DMS 273 treated with DMSO at 0.1 percent for 48 hours (cell line): ENCODE data around the gene PCDHA1.

ENCODE experiments used
- DNase-seq: peaks from one replicate; lab custom pipeline; 2025; lab: John Stamatoyannopoulos, UW

The PCDHA1 gene

DNA sequence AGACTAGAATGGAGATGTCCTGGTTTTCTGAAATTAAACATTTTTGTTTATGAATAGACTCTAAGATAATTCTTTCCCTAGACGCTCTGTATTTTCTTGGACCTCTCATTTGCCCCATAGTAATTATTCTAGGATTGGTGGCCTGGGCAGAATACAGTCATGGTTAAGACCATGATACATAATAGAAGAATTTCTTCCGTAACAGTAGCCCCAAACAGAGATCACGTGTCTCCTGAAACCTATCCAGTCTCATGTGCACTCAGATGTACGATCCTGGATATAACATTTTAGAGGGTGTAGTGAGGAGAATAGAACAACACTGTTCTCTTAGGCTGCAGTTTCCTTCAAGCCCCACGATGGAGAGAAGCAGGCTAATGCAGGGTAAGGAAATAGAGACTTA is 202.7 kb downstream of the PCDHA1 start:
- DNase-seq, result no peak

DNA sequence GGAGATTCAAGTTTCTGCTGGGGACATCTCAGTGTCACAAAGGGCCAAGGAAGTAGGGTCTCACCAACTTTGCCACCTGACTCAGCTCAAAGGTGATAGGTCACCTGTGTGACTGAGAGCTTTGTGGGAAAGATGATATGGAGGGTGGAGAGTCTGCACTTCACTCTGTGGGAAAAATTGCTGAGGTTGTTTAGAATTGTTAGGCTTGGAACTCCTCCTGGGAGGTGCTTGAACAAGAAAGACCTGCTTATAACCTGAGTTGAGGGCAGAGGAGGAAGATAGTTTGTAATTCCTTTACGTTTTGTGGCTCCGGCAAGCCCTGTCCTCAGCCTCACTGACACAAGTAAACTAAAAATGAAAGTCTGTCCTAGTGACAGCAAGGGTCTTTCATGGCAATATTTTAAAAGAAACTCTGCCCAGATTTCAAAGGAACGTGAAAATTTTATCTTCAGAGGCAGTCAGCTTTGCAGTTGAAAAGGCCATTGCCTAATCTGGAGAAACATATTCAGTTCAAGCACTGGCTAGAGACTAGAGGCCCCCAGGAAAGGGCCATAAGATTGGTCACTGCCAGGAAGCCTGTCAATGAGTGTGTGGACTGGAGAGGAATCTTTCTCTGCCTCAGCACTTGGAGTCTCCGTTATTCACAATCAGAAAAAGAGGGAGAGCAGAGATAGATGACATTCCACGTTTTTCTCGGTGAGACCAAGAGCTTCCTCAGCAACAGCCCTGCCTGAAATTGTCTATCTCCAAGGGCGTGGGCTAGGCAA is 203.5 kb downstream of the PCDHA1 start:
- no peak for DNase-seq

DNA sequence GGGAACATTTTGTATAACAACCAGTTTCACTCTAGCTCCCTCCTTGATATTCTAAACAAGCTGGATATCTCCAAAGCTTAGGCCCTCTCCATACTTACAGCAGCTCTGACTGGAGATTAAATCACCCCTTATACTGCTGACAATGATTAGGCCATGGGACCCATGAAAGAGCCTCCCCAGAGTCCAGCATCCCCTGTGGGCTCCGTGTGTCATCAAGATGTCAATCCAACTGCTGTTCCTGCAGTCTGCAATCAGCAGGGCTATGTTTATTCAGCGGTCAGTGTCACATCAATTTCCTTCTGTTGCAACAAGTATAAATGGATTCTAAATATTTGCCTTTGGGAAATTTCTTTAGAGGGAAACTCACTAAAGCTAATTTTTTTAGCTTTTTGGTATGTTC is 206.9 kb downstream of the PCDHA1 start:
- no peak for DNase-seq

DNA sequence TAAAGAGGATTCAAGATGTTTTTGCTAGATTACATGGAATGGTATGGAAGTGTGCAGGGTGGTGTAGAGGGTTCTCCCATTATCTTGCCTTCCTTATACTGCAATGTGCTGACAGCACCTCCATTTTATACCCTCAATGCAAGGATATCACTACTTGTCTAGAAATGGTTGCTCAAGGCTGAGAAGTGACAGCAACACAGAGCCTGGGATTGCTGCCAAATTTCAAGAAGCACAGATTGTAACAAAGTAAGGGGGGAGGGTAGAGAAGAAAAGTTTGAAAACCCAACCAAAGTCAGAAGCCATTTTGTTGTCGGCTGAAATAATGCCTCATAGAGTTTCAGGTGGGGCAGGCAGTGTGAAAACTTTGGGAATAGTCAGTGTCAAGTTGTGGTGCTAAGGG is 210.1 kb downstream of the PCDHA1 start:
- DNase-seq, result peak; percentile 71

DNA sequence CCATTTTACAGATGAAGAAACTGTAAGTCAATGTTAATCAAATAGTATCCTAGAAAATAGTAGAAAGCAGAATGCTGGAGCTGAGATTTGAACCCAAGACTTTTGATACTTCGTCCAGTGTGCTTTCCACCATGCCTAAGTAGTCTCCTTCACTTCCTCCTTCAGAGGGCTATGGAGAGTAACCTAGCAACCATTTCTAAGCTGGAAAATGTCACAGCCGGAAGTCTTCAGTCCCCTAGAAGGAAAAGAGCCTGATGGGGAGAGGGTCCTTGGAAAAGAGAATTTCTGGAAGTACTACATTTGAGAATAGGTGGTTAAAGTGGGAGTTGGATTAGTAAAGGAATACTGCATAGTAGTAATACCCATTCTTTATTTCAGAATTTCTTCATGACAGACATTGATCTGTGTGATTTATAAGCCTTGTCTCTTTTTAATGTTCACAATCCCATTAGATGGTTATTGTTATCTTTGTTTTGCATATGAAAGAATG is 213.0 kb downstream of the PCDHA1 start:
- no peak for DNase-seq

DNA sequence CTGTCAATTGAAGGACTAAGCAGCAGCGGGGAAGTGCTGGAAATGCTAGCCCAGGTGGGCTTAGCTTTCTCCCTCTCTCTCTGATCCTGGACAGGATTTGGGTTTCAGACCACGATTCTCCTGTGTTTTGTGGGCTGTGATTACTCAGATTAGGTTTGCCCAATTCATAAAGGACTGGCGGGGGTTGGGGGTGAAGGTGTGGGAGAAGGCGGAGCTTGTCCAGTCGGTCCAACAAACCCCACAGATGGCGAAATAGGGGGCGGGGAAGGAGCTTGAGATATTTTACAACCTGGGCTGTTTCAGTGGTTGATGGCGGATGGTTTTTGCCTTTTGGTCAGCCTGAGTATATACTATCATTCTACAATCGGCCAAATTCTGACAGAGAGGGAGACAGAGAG is 215.5 kb downstream of the PCDHA1 start:
- no peak for DNase-seq

DNA sequence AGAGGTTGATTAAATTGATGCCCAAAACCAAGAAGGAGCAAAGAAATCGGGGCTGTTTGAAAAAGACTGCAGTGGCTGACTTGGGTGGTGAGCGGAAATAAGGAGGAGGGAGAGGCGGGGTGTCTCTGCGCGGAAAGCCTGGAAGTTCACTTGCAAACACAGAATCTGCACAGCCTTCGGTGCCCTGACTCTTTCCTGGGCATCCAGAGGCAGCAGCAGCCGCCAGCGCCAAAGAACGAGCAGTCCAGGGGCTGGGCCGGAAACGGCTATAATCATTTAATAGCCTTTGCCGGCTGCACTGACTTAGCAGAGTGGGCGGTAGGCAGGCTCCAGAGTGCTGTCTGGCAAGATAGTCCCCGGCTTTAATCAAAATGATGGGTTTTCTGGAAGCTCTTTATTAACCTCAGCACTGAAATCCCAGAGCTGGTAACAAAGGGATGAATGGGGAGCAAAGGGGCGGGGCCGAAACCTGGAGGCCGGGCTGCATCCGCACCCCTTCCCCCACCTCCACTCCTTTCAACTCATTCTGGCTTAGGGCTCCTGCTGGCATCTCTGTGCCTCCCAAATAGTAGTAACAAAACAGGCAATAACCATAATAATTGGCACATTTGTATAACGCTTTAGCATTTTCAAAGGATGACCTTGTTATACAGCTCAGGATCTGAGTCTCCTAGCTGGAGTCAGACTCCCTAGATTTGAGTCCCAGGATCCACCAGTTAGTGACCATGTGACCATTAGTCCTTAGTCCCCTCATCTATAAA is 216.1 kb downstream of the PCDHA1 start:
- no peak for DNase-seq

DNA sequence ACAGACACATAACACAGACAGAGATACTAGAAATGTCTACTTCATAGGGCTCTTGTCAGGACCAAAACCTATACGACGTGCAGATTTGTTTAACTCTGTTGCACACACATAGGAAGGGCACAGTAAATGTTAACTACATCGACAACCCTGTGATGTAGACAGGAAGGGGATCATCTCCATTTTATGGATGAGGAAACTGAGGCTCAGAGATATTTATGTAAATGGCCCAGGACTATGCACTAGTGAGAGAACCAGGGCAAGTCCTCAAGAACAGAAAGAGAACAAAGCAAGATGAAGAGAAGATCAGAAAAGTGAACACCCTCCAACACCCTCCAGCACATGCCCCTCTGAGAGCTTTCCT is 216.6 kb downstream of the PCDHA1 start:
- no peak for DNase-seq

DNA sequence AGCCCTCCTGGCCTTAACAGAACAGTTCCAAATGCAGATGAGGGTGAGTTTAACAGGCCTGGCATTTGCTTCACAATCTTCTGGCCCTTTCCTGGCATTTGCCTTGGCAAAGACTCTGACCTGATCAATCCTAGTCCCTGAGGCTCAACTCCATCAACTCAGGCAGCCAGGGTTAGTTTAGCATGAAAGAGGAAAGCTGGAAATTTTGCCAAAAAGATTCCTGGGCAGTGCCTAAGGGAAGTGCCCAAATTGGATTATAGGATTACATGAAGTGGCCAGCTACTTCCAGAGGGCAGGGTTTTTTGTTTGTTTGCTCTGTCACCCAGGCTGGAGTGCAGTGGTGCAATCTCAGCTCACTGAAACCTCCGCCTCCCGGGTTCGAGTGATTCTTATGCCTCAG is 217.1 kb downstream of the PCDHA1 start:
- no peak for DNase-seq

DNA sequence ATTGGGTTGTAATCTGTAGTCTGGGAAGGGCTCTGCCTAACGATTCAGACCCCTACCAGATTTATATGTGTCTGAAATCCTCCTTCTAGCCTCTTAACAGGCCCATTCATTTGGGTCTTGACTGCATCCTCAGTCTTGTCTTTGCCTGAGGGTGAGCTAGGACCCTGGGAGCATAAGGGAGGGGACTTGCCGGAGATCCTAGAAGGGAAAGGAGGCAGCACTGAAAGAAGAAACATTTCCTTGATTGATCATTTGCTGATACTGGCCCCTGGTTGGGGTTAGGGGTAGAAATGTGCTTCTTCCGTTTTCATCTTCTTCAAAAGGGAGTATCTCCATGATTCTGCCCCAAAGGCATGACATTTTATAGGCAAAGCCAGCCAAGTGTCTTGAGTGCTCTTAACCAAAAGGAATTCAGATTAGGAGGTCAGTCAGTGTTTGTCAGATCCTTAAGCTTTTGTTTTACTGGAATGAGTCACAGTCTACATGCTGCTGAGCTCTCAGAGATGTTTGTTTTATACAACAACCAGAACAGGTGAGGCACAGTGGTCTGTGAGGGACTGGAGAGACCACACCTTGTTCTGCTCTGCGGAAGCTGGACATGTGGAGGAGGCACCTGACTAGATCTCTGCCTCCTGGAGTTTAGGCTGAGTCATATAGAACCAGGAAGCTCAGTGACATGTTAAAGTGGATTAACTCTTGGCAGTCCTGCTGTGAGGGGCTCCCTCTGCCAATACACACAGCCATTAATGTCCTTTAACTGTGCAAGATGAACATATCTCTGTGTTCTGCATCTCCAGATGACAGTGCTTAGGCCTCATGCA is 218.1 kb downstream of the PCDHA1 start:
- DNase-seq, result no peak

DNA sequence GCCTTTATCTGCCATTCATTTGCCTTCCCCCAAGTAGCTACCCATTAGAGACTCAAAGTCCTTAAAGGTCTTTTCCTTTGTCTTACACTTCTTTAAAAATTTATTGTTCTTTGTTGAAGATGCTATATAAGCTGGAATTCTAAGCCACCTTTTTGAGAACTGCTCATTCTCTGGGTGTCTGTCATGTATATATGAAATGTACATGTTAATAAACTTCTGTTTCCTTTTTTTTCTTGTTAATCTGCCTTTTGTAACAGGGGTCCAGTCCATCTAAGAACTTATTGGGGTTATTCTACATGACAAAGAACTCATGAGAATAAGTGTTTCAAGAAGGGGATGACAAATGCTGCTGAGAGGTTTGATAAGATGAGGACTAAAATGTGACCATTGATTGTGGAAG is 221.9 kb downstream of the PCDHA1 start:
- no peak for DNase-seq

DNA sequence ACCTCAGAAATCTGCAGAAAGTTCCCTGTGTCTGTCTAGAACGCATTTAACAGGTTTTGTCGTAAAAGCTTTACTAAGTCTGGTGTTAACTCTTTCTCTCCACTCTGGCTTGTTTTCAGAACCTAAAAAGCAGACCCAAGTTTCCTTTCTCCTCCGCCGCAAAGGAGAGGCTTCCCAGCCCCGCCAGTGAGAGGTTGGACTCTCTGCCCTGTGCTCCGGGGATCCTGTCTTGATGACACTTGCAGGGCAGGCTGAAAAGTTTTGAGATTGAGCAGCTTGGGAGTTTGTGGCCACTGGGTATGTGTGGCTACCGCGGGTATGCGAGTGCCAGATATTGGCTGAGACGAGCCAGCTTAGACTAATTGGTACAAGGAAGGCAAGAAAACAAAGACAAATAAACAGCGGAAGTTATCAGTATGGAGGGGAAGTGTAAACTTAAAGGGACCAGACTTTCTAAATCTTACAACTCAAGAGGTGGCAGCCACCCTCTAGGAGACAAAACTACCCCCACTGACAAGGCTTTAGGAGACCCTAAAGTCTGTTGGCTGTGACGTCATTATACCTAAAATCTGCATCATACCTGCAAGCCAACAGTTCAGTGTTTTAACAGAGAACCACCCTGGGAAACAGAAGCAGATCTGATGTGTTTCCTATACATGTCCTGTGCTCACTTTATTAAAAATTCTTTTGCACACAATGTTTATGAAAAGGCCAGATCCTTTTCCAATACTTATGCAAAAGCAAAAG is 224.3 kb downstream of the PCDHA1 start:
- no peak for DNase-seq

DNA sequence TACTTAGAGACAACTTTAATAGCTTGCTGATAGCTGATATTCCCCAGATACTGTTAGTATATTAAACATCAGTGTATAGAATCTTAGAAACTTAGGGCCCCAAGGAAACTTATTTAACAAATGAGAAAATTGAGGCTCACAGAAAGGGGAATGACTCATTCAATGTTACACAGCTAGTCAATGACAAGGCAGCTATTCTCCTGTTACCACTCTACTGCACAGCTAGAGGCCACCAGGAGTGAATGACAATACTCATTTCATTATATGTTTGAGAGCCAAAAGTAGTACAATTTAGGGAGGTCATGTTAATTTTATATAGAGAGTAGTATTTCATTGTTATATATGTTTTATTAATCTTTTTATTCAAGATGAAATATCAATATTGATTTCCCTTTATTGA is 232.0 kb downstream of the PCDHA1 start:
- DNase-seq, result no peak

DNA sequence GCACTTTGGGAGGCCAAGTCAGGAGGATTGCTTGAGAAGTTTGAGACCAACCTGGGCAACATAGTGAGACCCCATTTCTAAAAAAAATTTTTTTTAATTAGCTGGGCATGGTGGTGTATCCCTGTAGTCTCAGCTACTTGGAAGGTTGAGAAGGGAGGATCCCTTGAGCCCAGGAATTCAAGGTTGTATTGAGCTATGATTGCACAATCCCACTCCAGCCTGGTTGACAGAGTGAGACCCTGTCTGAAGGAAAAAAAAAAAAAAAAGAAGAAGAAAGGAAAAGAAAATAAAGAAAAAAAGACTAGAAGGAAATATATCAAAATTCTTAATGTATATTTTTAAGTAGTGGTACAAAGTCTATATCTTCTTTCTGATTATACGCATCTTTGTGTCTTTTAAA is 236.4 kb downstream of the PCDHA1 start:
- DNase-seq, result no peak

DNA sequence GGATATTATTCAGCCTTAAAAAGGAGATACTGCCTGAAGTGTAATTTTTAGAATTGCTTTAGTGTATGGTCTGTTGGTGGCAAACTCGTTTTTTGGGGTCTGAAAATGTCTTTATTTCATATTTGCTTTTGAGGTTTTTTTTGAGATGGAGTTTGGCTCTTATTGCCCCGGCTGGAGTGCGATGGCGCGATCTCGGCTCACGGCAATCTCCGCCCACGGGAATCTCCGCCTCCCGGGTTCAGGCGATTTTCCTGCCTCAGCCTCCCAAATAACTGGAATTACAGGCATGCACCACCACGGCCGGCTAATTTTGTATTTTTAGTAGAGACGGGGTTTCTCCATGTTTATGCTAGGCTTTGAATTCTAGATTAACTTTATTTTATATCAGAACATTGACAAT is 245.1 kb downstream of the PCDHA1 start:
- DNase-seq, result no peak

DNA sequence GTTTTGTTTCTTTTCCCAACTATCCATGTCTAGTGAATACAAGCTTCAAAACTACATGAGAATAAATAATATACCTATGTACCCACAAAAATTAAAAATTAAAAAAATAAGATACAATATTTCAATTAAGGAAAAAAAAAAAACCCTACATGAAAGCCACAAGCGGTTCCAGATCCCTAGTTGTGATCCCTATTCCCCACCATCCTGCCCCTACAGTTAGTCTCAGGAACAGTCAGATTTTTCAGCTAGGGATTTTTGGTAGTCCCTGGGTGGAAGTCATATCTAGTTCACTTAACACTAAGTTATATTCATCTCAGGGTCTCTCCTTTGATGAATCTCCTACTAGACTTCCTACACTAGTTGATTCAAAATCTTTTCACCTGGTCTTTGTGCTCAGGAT is 246.7 kb downstream of the PCDHA1 start:
- no peak for DNase-seq

DNA sequence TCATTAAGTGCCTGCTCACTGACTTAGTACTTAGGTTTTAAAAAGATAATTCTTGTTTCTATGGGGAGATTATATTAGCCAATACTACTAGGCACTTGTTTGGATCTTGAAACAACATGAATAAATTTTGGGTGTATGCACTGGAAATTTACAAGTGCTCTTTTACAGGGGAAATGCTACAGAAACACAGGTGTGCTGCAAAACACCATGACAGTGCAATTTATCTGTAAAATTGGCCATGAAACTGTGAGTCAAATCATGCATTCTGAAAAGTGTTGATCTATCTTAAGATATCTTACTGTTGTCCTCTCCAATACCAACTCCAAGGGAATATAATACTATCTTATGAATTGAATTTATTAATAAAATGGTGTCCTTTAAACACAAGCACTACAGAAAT is 253.1 kb downstream of the PCDHA1 start:
- DNase-seq, result no peak

DNA sequence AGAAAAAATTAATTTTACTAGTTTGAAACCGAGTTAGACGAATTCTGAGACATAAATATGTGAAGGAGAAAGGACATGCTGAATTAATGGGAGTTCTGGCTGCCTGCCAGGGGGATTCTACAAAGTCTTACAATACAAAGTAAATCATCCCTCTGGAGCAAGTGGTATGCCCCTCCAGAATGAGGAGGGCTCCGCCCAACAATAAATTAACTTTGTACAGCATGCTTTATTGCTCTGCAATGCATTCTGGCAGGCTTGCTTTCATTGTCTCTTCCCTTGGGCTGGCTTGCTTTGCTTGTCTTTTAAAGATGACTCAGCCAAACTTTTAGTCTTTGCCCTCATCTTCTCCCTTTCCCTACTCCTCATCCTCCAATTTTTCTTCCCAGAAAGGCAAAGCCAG is 253.6 kb downstream of the PCDHA1 start:
- DNase-seq, result no peak

DNA sequence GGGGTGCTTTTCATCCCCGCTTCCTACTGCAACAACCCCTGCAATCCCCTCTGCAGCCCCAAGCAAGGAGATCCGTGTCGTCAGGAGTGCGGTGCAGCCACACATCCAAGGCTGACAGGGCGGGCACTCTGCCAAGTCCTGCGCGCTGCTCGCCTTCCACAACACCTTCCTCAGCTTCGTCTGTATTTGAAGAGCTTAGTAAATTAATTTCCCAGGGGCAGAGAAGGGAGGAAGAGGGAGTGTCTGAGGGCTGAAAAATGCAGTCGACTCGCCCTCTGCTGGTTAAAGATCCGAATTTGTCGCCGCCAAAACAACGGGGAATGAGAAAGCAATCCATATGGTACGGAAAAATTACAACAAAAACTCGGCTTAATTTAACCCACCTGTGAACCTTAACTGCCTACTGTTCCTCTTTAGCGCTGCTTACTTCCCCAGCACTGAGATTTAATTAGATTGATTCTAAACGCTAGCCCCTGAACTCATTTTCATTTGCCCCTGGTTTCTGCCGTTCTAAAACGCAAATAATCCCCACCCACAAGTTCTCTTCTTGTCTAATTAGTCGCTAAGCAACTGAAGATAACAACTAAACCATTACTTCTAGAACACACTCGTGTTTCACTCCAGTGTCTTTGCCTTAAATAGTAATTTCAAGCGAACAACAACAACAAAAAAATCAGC is 254.3 kb downstream of the PCDHA1 start:
- peak; percentile 88 for DNase-seq

DNA sequence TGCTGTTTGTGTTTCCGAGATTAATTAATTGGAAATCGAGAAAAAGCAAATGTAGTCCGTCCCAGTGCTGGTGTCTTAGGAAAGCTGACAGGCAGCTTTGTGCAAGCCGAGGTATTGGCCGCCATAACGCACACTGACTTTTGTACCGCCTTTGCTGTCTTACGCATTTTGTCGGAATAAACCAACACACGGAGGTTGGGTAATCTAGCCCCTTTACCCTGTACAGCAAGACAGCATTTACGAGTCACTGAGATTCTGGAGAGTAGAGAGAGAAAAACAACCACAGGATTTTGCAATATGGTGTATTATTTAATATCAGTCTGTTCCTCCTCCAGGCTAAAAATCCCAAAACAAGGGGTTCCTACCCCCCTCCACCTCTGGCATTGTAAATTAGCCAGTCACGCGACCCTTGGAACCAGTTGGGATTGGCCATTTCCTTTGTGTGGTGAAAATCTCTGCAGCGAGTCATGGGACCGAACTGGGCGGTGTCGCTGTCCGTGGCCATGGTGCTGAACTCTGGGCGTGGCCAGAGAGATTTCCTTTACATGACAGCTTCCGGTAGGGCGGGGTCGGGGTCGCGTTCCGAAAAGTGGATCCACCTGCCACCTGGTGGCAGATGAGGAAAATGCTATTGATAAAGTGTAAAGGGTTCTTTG is 255.0 kb downstream of the PCDHA1 start:
- peak; percentile 96 for DNase-seq

DNA sequence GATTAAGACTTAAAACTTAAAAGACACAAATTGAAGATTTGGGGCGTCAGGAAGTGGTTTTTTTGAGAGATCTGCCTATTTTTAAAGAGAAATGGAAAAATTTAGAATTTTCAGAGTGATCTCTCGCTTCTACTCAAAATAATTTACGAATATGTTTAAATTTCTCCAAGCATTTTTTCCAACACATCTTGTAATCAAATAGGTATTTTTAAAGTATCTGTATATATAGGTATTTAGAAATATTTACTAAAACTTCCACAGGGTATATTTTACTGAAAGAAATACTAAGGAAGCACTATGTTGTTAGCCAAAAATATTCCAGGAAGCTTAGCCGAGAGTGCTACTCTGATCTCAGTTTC is 255.5 kb downstream of the PCDHA1 start:
- DNase-seq, result no peak
